NCI-H2171 (cell line): Measurements from ENCODE around the gene PLOD1.

Source experiments
- DNase-seq: peaks from one replicate; lab custom pipeline; 2025; lab: John Stamatoyannopoulos, UW

PLOD1 gene

GRCh38 chr1:11978301-11978700, 43.8 kb downstream of the PLOD1 start:
- no peak for DNase-seq

- no peak for DNase-seq
Observed at GRCh38 chr1:11979028-11979850, 44.7 kb downstream of the PLOD1 start.

GRCh38 chr1:11979851-11980675, 45.5 kb downstream of the PLOD1 start, which contains the start of gene MFN2:
Gene MFN2 (plus strand): TSS chr1:11980444. CDS start chr1:11989169, 8,725 bp downstream.
- peak; percentile 95 for DNase-seq

- no peak for DNase-seq
Observed at GRCh38 chr1:11980676-11980972, 46.1 kb downstream of the PLOD1 start.

- no peak for DNase-seq
Observed at GRCh38 chr1:11981378-11982009, 47.0 kb downstream of the PLOD1 start.

- DNase-seq = no peak
Observed at GRCh38 chr1:11982010-11982392, 47.5 kb downstream of the PLOD1 start.

- DNase-seq = no peak
Observed at GRCh38 chr1:11984121-11984520, 49.6 kb downstream of the PLOD1 start.

- no peak for DNase-seq
Observed at GRCh38 chr1:11984576-11984975, 50.1 kb downstream of the PLOD1 start.

GRCh38 chr1:11985171-11985570, 50.7 kb downstream of the PLOD1 start:
- DNase-seq = no peak

GRCh38 chr1:11985851-11986250, 51.3 kb downstream of the PLOD1 start:
- no peak for DNase-seq

GRCh38 chr1:11989669-11990068, 55.2 kb downstream of the PLOD1 start:
- DNase-seq = no peak

- no peak for DNase-seq
Observed at GRCh38 chr1:11990303-11991032, 56.0 kb downstream of the PLOD1 start.

- DNase-seq = no peak
Observed at GRCh38 chr1:11991969-11992676, 57.6 kb downstream of the PLOD1 start.

GRCh38 chr1:11997081-11997850, 62.7 kb downstream of the PLOD1 start:
- DNase-seq = no peak

GRCh38 chr1:11998636-11999035, 64.1 kb downstream of the PLOD1 start:
- no peak for DNase-seq

- no peak for DNase-seq
Observed at GRCh38 chr1:11999236-11999635, 64.7 kb downstream of the PLOD1 start.

GRCh38 chr1:12001249-12001917, 66.9 kb downstream of the PLOD1 start:
- no peak for DNase-seq

- DNase-seq = no peak
Observed at GRCh38 chr1:12001996-12002493, 67.5 kb downstream of the PLOD1 start.

- no peak for DNase-seq
Observed at GRCh38 chr1:12003762-12004161, 69.2 kb downstream of the PLOD1 start.
